B cell (primary cell): ENCODE data around the gene ATP10A. TPM values are rescaled to one million over a fixed set of nuclear protein-coding genes. Genes with fewer than 3 reads are reported as not detected.

Source experiments
- ATAC-seq: fragments of 200-7000 bp; cut with Tn5 transposase; one replicate; pipeline ENCODE4 v1.10.0; 2021; ENCODE audit warnings: low read depth, mild to moderate bottlenecking, moderate number of reproducible peaks, moderate library complexity
- CTCF ChIA-PET: fragments of 350-600 bp; sonication (Branson Sonifier 250); formaldehyde crosslinking; loops from one replicate; lab custom pipeline; 2021; ENCODE audit warnings: antibody characterized with exemption, inconsistent platforms; lab: Charles Lee
- POLR2A ChIA-PET: fragments of 350-600 bp; sonication (Branson Sonifier 250); formaldehyde crosslinking; loops from one replicate; lab custom pipeline; 2021; ENCODE audit warnings: antibody characterized with exemption; lab: Charles Lee
- DNase-seq: peaks from one replicate; pipeline ENCODE4 v3.0.0; 2013
- H2AFZ ChIP-seq: 2 replicates; pipeline ENCODE4 v1.6.1; 2012; ENCODE audit warnings: mild to moderate bottlenecking, low read depth, low read length; ENCODE audit not compliant: insufficient read depth, poor library complexity, severe bottlenecking
- H3K27ac ChIP-seq, 2 donors: 1 replicate in 1 of 2; 2 replicates in 1 of 2; pipeline ENCODE4 v1.5.1; 2012 to 2013; ENCODE audit warnings: low read length in 2 of 2, mild to moderate bottlenecking in 2 of 2, moderate library complexity in 1 of 2
- H3K27me3 ChIP-seq, 4 experiments: fragments of 200-600 bp in 1 of 4; sonication (generic) in 1 of 4; replicated peaks in 1 of 4; 1 replicate in 2 of 4; 2 replicates in 2 of 4; pipeline versions ENCODE4 v1.6.1 to v1.7.0; 2013 to 2016; ENCODE audit warnings: low read length in 3 of 4, mild to moderate bottlenecking in 2 of 4, mixed read lengths in 1 of 4, moderate library complexity in 1 of 4; ENCODE audit not compliant: insufficient read depth in 4 of 4, control insufficient read depth in 3 of 4; ENCODE audit errors: control extremely low read depth in 1 of 4
- H3K36me3 ChIP-seq, 2 experiments: replicated peaks in 1 of 2; 1 replicate in 1 of 2; 2 replicates in 1 of 2; pipeline versions ENCODE4 v1.6.1 to v1.7.1; 2013; ENCODE audit warnings: low read length in 1 of 2; ENCODE audit not compliant: insufficient read depth in 2 of 2, control insufficient read depth in 1 of 2; ENCODE audit errors: control extremely low read depth in 1 of 2, extremely low read depth in 1 of 2
- H3K4me1 ChIP-seq, 2 donors: fragments of 200-600 bp in 1 of 2; sonication (generic) in 1 of 2; 1 replicate in 1 of 2; 2 replicates in 1 of 2; pipeline versions ENCODE4 v1.5.1 to v1.6.1; 2013 to 2017; ENCODE audit warnings: low read length in 2 of 2; ENCODE audit not compliant: control insufficient read depth in 2 of 2, insufficient read depth in 2 of 2
- H3K4me2 ChIP-seq: replicated peaks from 2 replicates; pipeline ENCODE3; 2012; ENCODE audit warnings: mild to moderate bottlenecking, low read depth, low read length; ENCODE audit not compliant: poor library complexity, severe bottlenecking
- H3K4me3 ChIP-seq, 5 experiments: fragments of 200-600 bp in 1 of 5; sonication (generic) in 1 of 5; 1 replicate in 3 of 5; 2 replicates in 2 of 5; pipeline versions ENCODE4 v1.5.1 to v1.7.0; 2011 to 2016; ENCODE audit warnings: low read length in 4 of 5, mild to moderate bottlenecking in 4 of 5, low read depth in 2 of 5, control low read depth in 1 of 5, moderate library complexity in 1 of 5; ENCODE audit not compliant: insufficient read depth in 1 of 5; ENCODE audit errors: control extremely low read depth in 1 of 5, extremely low read depth in 1 of 5
- H3K79me2 ChIP-seq: fragments of 200-600 bp; sonication (generic); one replicate; pipeline ENCODE4 v1.6.0; 2016; ENCODE audit warnings: low read length; ENCODE audit not compliant: control insufficient read depth, insufficient read depth
- H3K9ac ChIP-seq: fragments of 200-600 bp; sonication (generic); 2 replicates; pipeline ENCODE4 v1.6.1; 2017; ENCODE audit warnings: mild to moderate bottlenecking, low read length, moderate library complexity
- H3K9me3 ChIP-seq, 3 donors: one replicate each; pipeline versions ENCODE4 v1.6.1 to v1.7.1; 2013; ENCODE audit warnings: low read length in 2 of 3; ENCODE audit not compliant: control insufficient read depth in 2 of 3, insufficient read depth in 1 of 3; ENCODE audit errors: control extremely low read depth in 1 of 3
- H4K20me1 ChIP-seq: 2 replicates; pipeline ENCODE4 v1.6.0; 2012; ENCODE audit warnings: mild to moderate bottlenecking, low read length; ENCODE audit not compliant: insufficient read depth, control insufficient read depth, poor library complexity, severe bottlenecking
- H3K27ac Mint-ChIP-seq: one replicate; pipeline ENCODE4 v1.8.0; 2021; ENCODE audit warnings: mixed read lengths
- H3K27me3 Mint-ChIP-seq: one replicate; pipeline ENCODE4 v1.8.0; 2021; ENCODE audit warnings: mixed read lengths
- H3K4me1 Mint-ChIP-seq: one replicate; pipeline ENCODE4 v1.8.0; 2021; ENCODE audit warnings: mixed read lengths
- H3K4me3 Mint-ChIP-seq: one replicate; pipeline ENCODE4 v1.8.0; 2021; ENCODE audit warnings: mixed read lengths
- H3K9me3 Mint-ChIP-seq: one replicate; pipeline ENCODE4 v1.8.0; 2022; ENCODE audit warnings: mixed read lengths; ENCODE audit not compliant: insufficient read depth
- EZH2 ChIP-seq: IDR thresholded peaks from 2 replicates; pipeline ENCODE4 v1.6.1; 2012; ENCODE audit warnings: borderline replicate concordance, low read depth, mild to moderate bottlenecking, moderate library complexity, low read length; ENCODE audit not compliant: insufficient read depth, poor library complexity, severe bottlenecking
- WGBS: methylation state at CpG from one replicate; pipeline ENCODE4 v1.1.5; 2013; ENCODE audit warnings: missing lambda C conversion rate; ENCODE audit not compliant: insufficient coverage; 5-methylcytosine and 5-hydroxymethylcytosine counted together
- intact Hi-C: fragments of 100-400 bp; cut with micrococcal nuclease; formaldehyde crosslinking; loops from one replicate; pipeline ENCODE4 v1.10.0; 2022
- polyA plus RNA-seq: library from polyadenylated mRNA; depleted of rRNA; stranded (reverse); fragments of >200 nt; gene quantifications from 2 replicates; pipeline ENCODE4 v1.2.3, GENCODE V29; 2012
- total RNA-seq, 2 donors: library from RNA; stranded (reverse); fragments of 120-200 nt in 1 of 2; gene quantifications; 1 replicate in 1 of 2; 2 replicates in 1 of 2; pipeline versions ENCODE4 v1.2.3 to v1.2.4, GENCODE V29; 2013 to 2022
- TF ChIP-seq, protein P1 (sequence below): fragments of 200-600 bp; IDR thresholded peaks from one replicate; pipeline ENCODE4 v1.8.0; 2022; ENCODE audit warnings: antibody characterized with exemption, mild to moderate bottlenecking

Gene ATP10A
- total and polyA plus RNA-seq, 2 donors (not counting 1 experiment from before 2014, with no cell fraction given) = 0.21 to 0.22 TPM

DNA sequence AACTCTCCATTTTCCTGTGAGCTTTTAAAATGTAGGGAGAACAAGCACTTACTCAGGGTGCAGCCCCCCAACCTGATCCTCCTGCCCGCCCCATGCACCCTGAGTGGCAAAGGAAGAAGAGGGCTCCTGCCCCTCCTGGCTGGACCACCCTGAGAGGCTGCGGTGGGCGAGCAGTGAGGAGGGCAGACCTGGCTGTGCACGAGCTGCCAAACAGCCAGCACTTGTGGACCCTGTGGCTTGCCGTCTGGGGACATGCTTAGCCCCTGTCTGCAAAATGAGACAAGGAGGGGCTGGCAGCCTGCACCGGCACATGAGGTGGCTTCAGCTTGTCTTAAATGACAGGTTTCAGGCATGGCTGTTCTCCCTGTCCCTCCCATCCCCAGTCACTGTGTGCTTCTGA, 18.6 kb downstream of the ATP10A start:
- H3K9me3 ChIP-seq = no peaks in the 10 kb centered on the region
- intact Hi-C loops = no loop called here
- H3K4me2 ChIP-seq = no peak overlapping the region
- DNase-seq (no peak), ATAC-seq (no peak)
- Mint-ChIP-seq H3K4me3 (no peak overlapping the region), H3K27ac (no peak overlapping the region), H3K4me1 (peaks cover 28% of the 10 kb centered on the region), H3K27me3 (peaks cover 29% of the 10 kb centered on the region), H3K9me3 (no peaks in the 10 kb centered on the region)
- no peak overlapping the region for H2AFZ ChIP-seq
- ChIA-PET CTCF (no interaction called here), POLR2A (no interaction called here)
- no peak overlapping the region for H3K9ac ChIP-seq
- no peak overlapping the region for H3K27ac ChIP-seq
- no peaks in the 10 kb centered on the region for H3K79me2 ChIP-seq
- H3K4me1 ChIP-seq = peaks cover 3 to 16% of the 10 kb centered on the region in 2 donors
- 91% methylated on average over 6 of the region's 6 CpGs for WGBS
- no peaks in the 10 kb centered on the region for H4K20me1 ChIP-seq
- TF ChIP-seq, protein P1, sequence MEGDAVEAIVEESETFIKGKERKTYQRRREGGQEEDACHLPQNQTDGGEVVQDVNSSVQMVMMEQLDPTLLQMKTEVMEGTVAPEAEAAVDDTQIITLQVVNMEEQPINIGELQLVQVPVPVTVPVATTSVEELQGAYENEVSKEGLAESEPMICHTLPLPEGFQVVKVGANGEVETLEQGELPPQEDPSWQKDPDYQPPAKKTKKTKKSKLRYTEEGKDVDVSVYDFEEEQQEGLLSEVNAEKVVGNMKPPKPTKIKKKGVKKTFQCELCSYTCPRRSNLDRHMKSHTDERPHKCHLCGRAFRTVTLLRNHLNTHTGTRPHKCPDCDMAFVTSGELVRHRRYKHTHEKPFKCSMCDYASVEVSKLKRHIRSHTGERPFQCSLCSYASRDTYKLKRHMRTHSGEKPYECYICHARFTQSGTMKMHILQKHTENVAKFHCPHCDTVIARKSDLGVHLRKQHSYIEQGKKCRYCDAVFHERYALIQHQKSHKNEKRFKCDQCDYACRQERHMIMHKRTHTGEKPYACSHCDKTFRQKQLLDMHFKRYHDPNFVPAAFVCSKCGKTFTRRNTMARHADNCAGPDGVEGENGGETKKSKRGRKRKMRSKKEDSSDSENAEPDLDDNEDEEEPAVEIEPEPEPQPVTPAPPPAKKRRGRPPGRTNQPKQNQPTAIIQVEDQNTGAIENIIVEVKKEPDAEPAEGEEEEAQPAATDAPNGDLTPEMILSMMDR = no peak
- no peak for TF ChIP-seq EZH2
- no peaks in the 10 kb centered on the region for H3K36me3 ChIP-seq
- H3K27me3 ChIP-seq = peaks cover 0 to 3% (median 0%) of the 10 kb centered on the region in 4 experiments
- H3K4me3 ChIP-seq = no peak overlapping the region

DNA sequence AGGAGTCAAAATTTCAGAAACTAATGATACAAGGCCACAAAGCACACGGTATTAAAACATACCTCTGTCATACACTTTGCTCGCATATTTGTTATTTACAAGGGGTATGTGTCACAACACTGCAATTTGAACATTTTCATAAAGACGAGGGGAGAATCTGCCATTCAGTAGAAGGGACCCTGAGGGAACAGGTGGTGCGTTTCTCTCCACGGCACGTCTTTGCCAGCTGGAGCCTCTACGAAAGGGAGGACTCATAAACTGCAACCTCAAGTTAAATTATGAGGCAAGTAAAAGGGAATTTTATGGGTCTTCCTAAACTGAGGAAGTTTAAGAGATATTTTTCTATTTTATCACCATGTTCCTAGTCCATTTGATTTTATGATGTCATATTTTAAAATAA, 19.1 kb downstream of the ATP10A start:
- DNase-seq (no peak), ATAC-seq (no peak)
- H3K9ac ChIP-seq = no peak overlapping the region
- Mint-ChIP-seq H3K27me3 (peaks cover 34% of the 10 kb centered on the region), H3K4me3 (no peak overlapping the region), H3K27ac (no peak overlapping the region), H3K9me3 (no peaks in the 10 kb centered on the region), H3K4me1 (peaks cover 24% of the 10 kb centered on the region)
- no peak for TF ChIP-seq EZH2
- TF ChIP-seq, protein P1 = no peak
- H2AFZ ChIP-seq = no peak overlapping the region
- CTCF ChIA-PET = no interaction called here
- WGBS = 92% methylated on average over 4 of the region's 7 CpGs
- no peak overlapping the region for H3K4me2 ChIP-seq
- intact Hi-C loops = no loop called here
- no peaks in the 10 kb centered on the region for H3K36me3 ChIP-seq
- no peaks in the 10 kb centered on the region for H3K9me3 ChIP-seq
- H4K20me1 ChIP-seq = no peaks in the 10 kb centered on the region
- H3K27me3 ChIP-seq = peaks cover 0 to 3% (median 0%) of the 10 kb centered on the region in 4 experiments
- H3K27ac ChIP-seq = no peak overlapping the region
- no peak overlapping the region for H3K4me3 ChIP-seq
- peaks cover 0 to 16% of the 10 kb centered on the region in 2 donors for H3K4me1 ChIP-seq
- POLR2A ChIA-PET = no interaction called here
- H3K79me2 ChIP-seq = no peaks in the 10 kb centered on the region
